Kidney (tissue), 14 donors: ENCODE data around the gene EDEM1. TPM values are rescaled to one million over a fixed set of nuclear protein-coding genes. Genes with fewer than 3 reads are reported as not detected.

Source experiments
- DNase-seq, 5 donors: peaks; one replicate each; pipeline ENCODE4 v3.0.0-alpha.2; 2013 to 2020
- FAIRE-seq: peaks from 2 replicates; lab custom pipeline; 2012; peaks lifted over from hg19 to GRCh38; lab: Jason Lieb, UNC
- H3K27ac ChIP-seq, 2 donors: one replicate each; pipeline ENCODE4 v1.7.0; 2013; ENCODE audit warnings: low read depth in 2 of 2, low read length in 2 of 2, inconsistent platforms in 1 of 2
- H3K27me3 ChIP-seq: one replicate; pipeline ENCODE4 v1.7.1; 2013; ENCODE audit warnings: low read length, inconsistent platforms; ENCODE audit not compliant: control insufficient read depth, insufficient read depth
- H3K36me3 ChIP-seq, 3 donors: one replicate each; pipeline versions ENCODE4 v1.7.0 to v1.7.1; 2013; ENCODE audit warnings: low read length in 3 of 3, control low read depth in 1 of 3, inconsistent platforms in 1 of 3; ENCODE audit not compliant: insufficient read depth in 3 of 3, control insufficient read depth in 2 of 3
- H3K4me1 ChIP-seq, 3 donors: one replicate each; pipeline versions ENCODE4 v1.7.0 to v1.7.1; 2013; ENCODE audit warnings: low read length in 3 of 3, inconsistent platforms in 1 of 3, low read depth in 1 of 3; ENCODE audit not compliant: control insufficient read depth in 2 of 3, insufficient read depth in 2 of 3
- H3K4me3 ChIP-seq, 3 donors: one replicate each; pipeline versions ENCODE4 v1.7.0 to v1.8.1; 2013; ENCODE audit warnings: low read length in 3 of 3, control low read depth in 1 of 3, inconsistent platforms in 1 of 3
- H3K9ac ChIP-seq, 3 donors: one replicate each; pipeline versions ENCODE4 v1.7.0 to v1.7.1; 2013; ENCODE audit warnings: low read length in 3 of 3, control low read depth in 1 of 3, inconsistent platforms in 1 of 3
- H3K9me3 ChIP-seq, 3 donors: one replicate each; pipeline versions ENCODE4 v1.7.0 to v1.7.1; 2013; ENCODE audit warnings: low read length in 3 of 3, control low read depth in 1 of 3, inconsistent platforms in 1 of 3; ENCODE audit not compliant: control insufficient read depth in 2 of 3, insufficient read depth in 1 of 3
- intact Hi-C: fragments of 100-400 bp; cut with DNase I; formaldehyde crosslinking; loops from one replicate; pipeline ENCODE4 v1.11.1; 2022
- polyA plus RNA-seq: library from polyadenylated mRNA; stranded (reverse); fragments of 350-450 nt; fragmentation: Illumina TruSeq; extraction: RNeasy Lipid Tissue Mini Kit (QIAGEN cat#74804); gene quantifications from one replicate; pipeline ENCODE4 v1.2.3, GENCODE V29; 2014; ENCODE audit warnings: low read depth, low replicate concordance; ENCODE audit not compliant: insufficient read depth
- total RNA-seq: library from RNA; stranded (reverse); fragmentation: NEBNext Ultra II Directional; extraction: Animal tissue kit (Norgen Biotek cat#: 25700); gene quantifications from one replicate; pipeline ENCODE4 v1.2.1, GENCODE V29; 2021
- TF ChIP-seq, protein P1 (sequence below): IDR thresholded peaks from 3 replicates; pipeline ENCODE4 v1.5.1; 2012; ENCODE audit warnings: mild to moderate bottlenecking, moderate library complexity, borderline replicate concordance; ENCODE audit not compliant: insufficient read depth; ENCODE audit errors: extremely low read depth
- donor health status: control.
- donor health status: control.
- donor health status: control.
- donor health status: control.
- donor health status: control.
- donor health status: DM: yes; HTN: yes; CAD: no.
- donor health status: Normal renal cell carcinoma (clear cell type).

The EDEM1 gene
- total and polyA plus RNA-seq, 2 donors from 2014 or later: 5.5 to 47.5 TPM

DNA sequence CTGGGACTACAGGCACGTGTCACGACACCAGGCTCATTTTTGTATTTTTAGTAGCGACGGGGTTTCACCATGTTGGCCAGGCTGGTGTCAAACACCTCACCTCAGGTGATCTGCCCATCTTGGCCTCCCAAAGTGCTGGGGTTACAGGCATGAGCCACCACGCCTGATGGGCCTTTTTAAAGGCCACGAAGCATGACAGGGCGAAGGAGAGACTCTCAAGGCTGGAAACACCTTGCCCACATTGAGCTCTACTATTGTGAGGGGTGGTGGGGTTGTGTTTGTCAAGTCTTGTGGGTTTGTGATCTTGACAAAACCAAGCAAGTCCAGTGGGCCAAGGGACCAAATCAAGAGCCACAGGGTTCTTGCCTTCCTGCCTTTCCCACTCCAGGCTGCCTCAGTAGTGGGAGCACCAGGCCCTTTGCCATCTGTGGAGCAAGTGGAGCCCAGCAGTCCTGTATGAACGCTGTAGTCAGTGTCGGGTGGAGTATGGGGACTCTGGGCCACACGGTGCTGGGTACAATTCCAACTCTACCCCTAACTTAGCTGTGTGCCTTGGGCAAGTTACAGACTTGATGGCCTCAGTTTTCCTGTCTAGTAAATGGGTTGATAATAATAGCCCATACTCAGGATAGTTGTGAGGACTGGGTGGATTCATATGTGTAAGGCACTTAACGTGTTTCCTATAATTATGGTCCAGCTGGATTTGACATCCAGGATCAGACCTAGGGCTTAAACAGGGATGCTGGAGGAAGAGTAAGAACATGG is 33.3 kb downstream of the EDEM1 start:
- FAIRE-seq (no peak), DNase-seq (no peak)
- intact Hi-C loops: no loop called here

DNA sequence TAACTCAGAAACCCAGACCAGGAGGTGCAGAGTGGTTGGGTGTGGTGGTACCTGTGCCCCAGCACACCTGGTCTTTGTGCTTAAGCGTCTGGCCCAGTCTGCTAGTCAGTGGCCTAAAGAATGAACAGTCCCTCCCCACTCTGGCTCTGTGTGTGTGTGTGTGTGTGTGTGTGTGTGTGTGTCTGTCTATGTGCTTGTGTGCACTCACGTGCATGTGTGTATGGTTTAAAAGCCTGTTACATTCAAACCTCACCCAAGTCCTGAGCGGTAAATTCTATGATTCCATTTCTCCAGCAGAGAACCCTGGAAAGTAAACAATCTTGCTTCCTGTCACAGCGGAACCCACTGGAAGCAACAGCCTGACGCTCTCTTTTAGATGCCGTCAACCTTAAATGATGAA is 34.2 kb downstream of the EDEM1 start:
- no peak for FAIRE-seq

More for the DNA sequence above, 33.3 kb downstream of the EDEM1 start:
- Histone ChIP-seq H3K27ac (no peak overlapping the region), H3K9ac (no peak overlapping the region), H3K4me1 (peaks cover 3 to 18% (median 7%) of the 10 kb centered on the region in 3 donors), H3K36me3 (peaks cover 0 to 11% (median 10%) of the 10 kb centered on the region in 3 donors), H3K27me3 (no peaks in the 10 kb centered on the region), H3K9me3 (no peaks in the 10 kb centered on the region), H3K4me3 (no peak overlapping the region)
- TF ChIP-seq, protein P1, sequence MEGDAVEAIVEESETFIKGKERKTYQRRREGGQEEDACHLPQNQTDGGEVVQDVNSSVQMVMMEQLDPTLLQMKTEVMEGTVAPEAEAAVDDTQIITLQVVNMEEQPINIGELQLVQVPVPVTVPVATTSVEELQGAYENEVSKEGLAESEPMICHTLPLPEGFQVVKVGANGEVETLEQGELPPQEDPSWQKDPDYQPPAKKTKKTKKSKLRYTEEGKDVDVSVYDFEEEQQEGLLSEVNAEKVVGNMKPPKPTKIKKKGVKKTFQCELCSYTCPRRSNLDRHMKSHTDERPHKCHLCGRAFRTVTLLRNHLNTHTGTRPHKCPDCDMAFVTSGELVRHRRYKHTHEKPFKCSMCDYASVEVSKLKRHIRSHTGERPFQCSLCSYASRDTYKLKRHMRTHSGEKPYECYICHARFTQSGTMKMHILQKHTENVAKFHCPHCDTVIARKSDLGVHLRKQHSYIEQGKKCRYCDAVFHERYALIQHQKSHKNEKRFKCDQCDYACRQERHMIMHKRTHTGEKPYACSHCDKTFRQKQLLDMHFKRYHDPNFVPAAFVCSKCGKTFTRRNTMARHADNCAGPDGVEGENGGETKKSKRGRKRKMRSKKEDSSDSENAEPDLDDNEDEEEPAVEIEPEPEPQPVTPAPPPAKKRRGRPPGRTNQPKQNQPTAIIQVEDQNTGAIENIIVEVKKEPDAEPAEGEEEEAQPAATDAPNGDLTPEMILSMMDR: no peak

DNA sequence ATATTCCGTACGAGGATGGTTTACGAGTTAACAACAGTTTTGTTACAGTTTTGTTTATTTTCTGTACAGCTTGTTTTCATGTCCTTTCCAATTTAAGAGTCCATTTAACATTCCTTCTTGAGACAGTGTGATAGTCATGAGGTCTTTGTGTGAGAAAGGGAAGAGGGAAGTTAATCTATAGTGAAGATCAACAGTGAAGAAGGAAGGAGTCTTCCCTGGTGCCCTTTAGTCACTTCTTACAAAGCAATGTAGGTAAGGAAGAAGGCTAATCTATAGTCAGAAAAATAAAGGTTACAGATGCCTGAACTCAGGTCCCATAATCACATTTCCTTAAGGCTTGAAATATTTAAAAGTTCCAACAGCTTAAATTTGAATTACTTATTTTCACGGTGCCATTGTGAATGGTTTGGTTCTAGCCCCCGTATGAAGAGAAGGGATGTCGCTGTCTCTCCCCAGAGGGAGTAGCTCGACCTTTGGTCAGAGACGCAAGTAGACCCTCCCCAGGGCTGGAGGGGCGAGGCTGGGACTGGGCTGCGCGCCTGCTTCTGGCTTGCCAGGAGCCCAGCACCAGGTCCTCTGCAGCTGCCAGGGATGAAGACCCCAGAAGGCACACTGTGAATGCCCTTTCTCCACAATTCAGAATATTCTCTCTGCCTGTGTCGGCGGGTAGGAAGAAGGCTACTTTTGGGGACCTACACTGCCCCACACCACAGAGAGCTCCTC is 34.9 kb downstream of the EDEM1 start:
- H3K27ac ChIP-seq: no peak overlapping the region
- no peak for FAIRE-seq
- intact Hi-C loops: no loop called here
- DNase-seq: no peak
- no peak overlapping the region for H3K4me3 ChIP-seq
- peaks cover 3 to 8% (median 7%) of the 10 kb centered on the region in 3 donors for H3K4me1 ChIP-seq
- no peaks in the 10 kb centered on the region for H3K9me3 ChIP-seq
- TF ChIP-seq, protein P1: no peak
- H3K36me3 ChIP-seq: peaks cover 0 to 4% (median 0%) of the 10 kb centered on the region in 3 donors
- no peak overlapping the region for H3K9ac ChIP-seq
- H3K27me3 ChIP-seq: no peaks in the 10 kb centered on the region

More for the DNA sequence above, 34.2 kb downstream of the EDEM1 start:
- Histone ChIP-seq H3K27ac (no peak overlapping the region), H3K36me3 (peaks cover 0 to 10% (median 5%) of the 10 kb centered on the region in 3 donors), H3K9me3 (no peaks in the 10 kb centered on the region), H3K4me3 (no peak overlapping the region), H3K27me3 (no peaks in the 10 kb centered on the region), H3K9ac (no peak overlapping the region), H3K4me1 (peaks cover 3 to 14% (median 7%) of the 10 kb centered on the region in 3 donors)
- TF ChIP-seq, protein P1: no peak
- intact Hi-C loops: no loop called here
- DNase-seq: no peak
